Measurements from ENCODE around the gene HSD17B12. TPM values are rescaled to one million over a fixed set of nuclear protein-coding genes. Genes with fewer than 3 reads are reported as not detected.

Gene HSD17B12
- total RNA-seq, 4 donors from 2014 or later, result 37.5 to 47.5 (median 42.2) TPM

GRCh38 chr11:43894546-43894945 is 214.0 kb downstream of the HSD17B12 start:
- Histone ChIP-seq H3K36me3 (peaks cover 7 to 99% of the 10 kb centered on the region in 2 donors), H3K4me1 (peaks cover 0 to 9% (median 0%) of the 10 kb centered on the region in 3 donors), H3K4me3 (no peak overlapping the region), H3K27me3 (no peaks in the 10 kb centered on the region), H3K27ac (no peak overlapping the region), H3K9me3 (no peaks in the 10 kb centered on the region)
- ATAC-seq, result no peak
- 54 to 80% methylated on average over 2 of the region's 2 CpGs for WGBS, 2 donors (ENCODE audit: low coverage in 1 of 2)
- TF ChIP-seq EP300 (IDR thresholded peaks at IDR 0.05) (no peak), POLR2A (IDR thresholded peaks at IDR 0.05) (no peak), CTCF (IDR thresholded peaks at IDR 0.05) (no peak), POLR2AphosphoS5 (IDR thresholded peaks at IDR 0.05) (no peak)

GRCh38 chr11:43895601-43896000 is 215.1 kb downstream of the HSD17B12 start:
- no peaks in the 10 kb centered on the region for H3K27me3 ChIP-seq
- 78 to 94% methylated on average over 2 of the region's 2 CpGs for WGBS, 2 donors (ENCODE audit: low coverage in 1 of 2)
- no peaks in the 10 kb centered on the region for H3K9me3 ChIP-seq
- H3K27ac ChIP-seq, result no peak overlapping the region
- H3K4me3 ChIP-seq, result no peak overlapping the region
- H3K36me3 ChIP-seq, result peaks cover 7 to 93% of the 10 kb centered on the region in 2 donors
- no peak for TF ChIP-seq EP300 (IDR thresholded peaks at IDR 0.05)
- no peak for TF ChIP-seq POLR2A (IDR thresholded peaks at IDR 0.05)
- TF ChIP-seq CTCF (IDR thresholded peaks at IDR 0.05), result no peak
- no peak for TF ChIP-seq POLR2AphosphoS5 (IDR thresholded peaks at IDR 0.05)
- H3K4me1 ChIP-seq, result peaks cover 0 to 6% (median 0%) of the 10 kb centered on the region in 3 donors
- ATAC-seq, result no peak

GRCh38 chr11:43898574-43898973 is 218.0 kb downstream of the HSD17B12 start:
- no peak for TF ChIP-seq POLR2AphosphoS5 (IDR thresholded peaks at IDR 0.05)
- TF ChIP-seq EP300 (IDR thresholded peaks at IDR 0.05), result no peak
- TF ChIP-seq POLR2A (IDR thresholded peaks at IDR 0.05), result no peak
- TF ChIP-seq CTCF (IDR thresholded peaks at IDR 0.05), result no peak
- Histone ChIP-seq H3K4me3 (no peak overlapping the region), H3K36me3 (peaks cover 4 to 93% of the 10 kb centered on the region in 2 donors), H3K27ac (no peak overlapping the region), H3K9me3 (no peaks in the 10 kb centered on the region), H3K4me1 (peaks cover 0 to 3% (median 0%) of the 10 kb centered on the region in 3 donors), H3K27me3 (no peaks in the 10 kb centered on the region)
- WGBS, 2 donors (ENCODE audit: low coverage in 1 of 2), result 80 to 94% methylated on average over 2 to 3 of the region's 7 CpGs
- ATAC-seq, result no peak

- 74% methylated on average over 5 of the region's 13 CpGs; no CpG with 5 or more reads in 1 of the 2 donors for WGBS, 2 donors (ENCODE audit: low coverage in 1 of 2)
- Histone ChIP-seq H3K9me3 (no peaks in the 10 kb centered on the region), H3K27ac (no peak overlapping the region), H3K4me3 (no peak overlapping the region), H3K27me3 (no peaks in the 10 kb centered on the region), H3K36me3 (peaks cover 4 to 92% of the 10 kb centered on the region in 2 donors), H3K4me1 (peaks cover 0 to 8% (median 0%) of the 10 kb centered on the region in 3 donors)
- no peak for ATAC-seq
- TF ChIP-seq EP300 (IDR thresholded peaks at IDR 0.05) (no peak), POLR2A (IDR thresholded peaks at IDR 0.05) (no peak), POLR2AphosphoS5 (IDR thresholded peaks at IDR 0.05) (no peak), CTCF (IDR thresholded peaks at IDR 0.05) (no peak)
Observed at GRCh38 chr11:43899094-43899493, 218.6 kb downstream of the HSD17B12 start.

GRCh38 chr11:43901551-43901950 is 221.0 kb downstream of the HSD17B12 start:
- TF ChIP-seq CTCF (IDR thresholded peaks at IDR 0.05) (no peak), EP300 (IDR thresholded peaks at IDR 0.05) (no peak), POLR2A (IDR thresholded peaks at IDR 0.05) (no peak), POLR2AphosphoS5 (IDR thresholded peaks at IDR 0.05) (no peak)
- H3K27me3 ChIP-seq, result no peaks in the 10 kb centered on the region
- H3K4me3 ChIP-seq, result no peak overlapping the region
- 87 to 89% methylated on average over 2 to 4 of the region's 4 CpGs for WGBS, 2 donors (ENCODE audit: low coverage in 1 of 2)
- H3K27ac ChIP-seq, result no peak overlapping the region
- peaks cover 4 to 69% of the 10 kb centered on the region in 2 donors for H3K36me3 ChIP-seq
- H3K4me1 ChIP-seq, result peaks cover 0 to 24% (median 5%) of the 10 kb centered on the region in 3 donors
- H3K9me3 ChIP-seq, result no peaks in the 10 kb centered on the region
- ATAC-seq, result no peak

All from gastroesophageal sphincter (tissue), 4 donors.